HPDE6-E6E7 (cell line): ENCODE results near the gene SLC15A1.

Experiments used
- DNase-seq: peaks from one replicate; pipeline ENCODE4 v3.0.0; 2011; ENCODE audit warnings: missing footprints; ENCODE audit errors: extremely low spot score

SLC15A1 gene

GRCh38 chr13:98706446-98707110, 45.9 kb downstream of the SLC15A1 start:
- DNase-seq: no peak

- DNase-seq: no peak
These were observed 54.7 kb downstream of the SLC15A1 start for GRCh38 chr13:98697791-98698190.

- DNase-seq: no peak
These were observed 58.7 kb downstream of the SLC15A1 start for GRCh38 chr13:98693756-98694155.

GRCh38 chr13:98691360-98691759, 61.1 kb downstream of the SLC15A1 start:
- peak; percentile 35 for DNase-seq

GRCh38 chr13:98690348-98691022, 62.0 kb downstream of the SLC15A1 start:
- no peak for DNase-seq

- no peak for DNase-seq
These were observed 63.0 kb downstream of the SLC15A1 start for GRCh38 chr13:98689347-98689968.

- no peak for DNase-seq
These were observed 64.1 kb downstream of the SLC15A1 start for GRCh38 chr13:98688373-98688772.

- DNase-seq: no peak
These were observed 65.2 kb downstream of the SLC15A1 start for GRCh38 chr13:98687319-98687718.

GRCh38 chr13:98686270-98686669, 66.2 kb downstream of the SLC15A1 start:
- no peak for DNase-seq

GRCh38 chr13:98685146-98685545, 67.3 kb downstream of the SLC15A1 start:
- DNase-seq: no peak

GRCh38 chr13:98681049-98681448, 71.4 kb downstream of the SLC15A1 start:
- no peak for DNase-seq

GRCh38 chr13:98678741-98679140, 73.7 kb downstream of the SLC15A1 start:
- no peak for DNase-seq

GRCh38 chr13:98677398-98677797, 75.1 kb downstream of the SLC15A1 start:
- no peak for DNase-seq

GRCh38 chr13:98676239-98676638, 76.2 kb downstream of the SLC15A1 start:
- no peak for DNase-seq

- DNase-seq: no peak
These were observed 76.6 kb downstream of the SLC15A1 start for GRCh38 chr13:98675837-98676236.

- no peak for DNase-seq
These were observed 77.4 kb downstream of the SLC15A1 start for GRCh38 chr13:98675066-98675465.

GRCh38 chr13:98672947-98673613, 79.4 kb downstream of the SLC15A1 start:
- peak; percentile 63 for DNase-seq

- DNase-seq: no peak
These were observed 84.3 kb downstream of the SLC15A1 start for GRCh38 chr13:98668155-98668554.

- DNase-seq: no peak
These were observed 86.9 kb downstream of the SLC15A1 start for GRCh38 chr13:98665638-98665995.

GRCh38 chr13:98664924-98665637, 87.4 kb downstream of the SLC15A1 start:
- no peak for DNase-seq

- no peak for DNase-seq
These were observed 88.0 kb downstream of the SLC15A1 start for GRCh38 chr13:98664510-98664909.

- peak; percentile 67 for DNase-seq
These were observed 88.4 kb downstream of the SLC15A1 start for GRCh38 chr13:98664047-98664446.
